Stimulated activated CD4-positive, alpha-beta T cell treated with anti-CD3 and anti-CD28 coated beads, Interleukin-1b, Interleukin-23, amount 100 ng/mL, for 4 hours (primary cell): ENCODE measurements around the gene FRMD5.
"Not testable (repeated sequence)": the region's sequence is repeated elsewhere in the genome, so short reads cannot be mapped to it uniquely, and the experiment has no call there.

Experiments
- DNase-seq, 2 donors: peaks; one replicate each; pipeline ENCODE4 v3.0.0-alpha.2; 2020; ENCODE audit warnings: low read depth in 2 of 2

Gene FRMD5

DNA sequence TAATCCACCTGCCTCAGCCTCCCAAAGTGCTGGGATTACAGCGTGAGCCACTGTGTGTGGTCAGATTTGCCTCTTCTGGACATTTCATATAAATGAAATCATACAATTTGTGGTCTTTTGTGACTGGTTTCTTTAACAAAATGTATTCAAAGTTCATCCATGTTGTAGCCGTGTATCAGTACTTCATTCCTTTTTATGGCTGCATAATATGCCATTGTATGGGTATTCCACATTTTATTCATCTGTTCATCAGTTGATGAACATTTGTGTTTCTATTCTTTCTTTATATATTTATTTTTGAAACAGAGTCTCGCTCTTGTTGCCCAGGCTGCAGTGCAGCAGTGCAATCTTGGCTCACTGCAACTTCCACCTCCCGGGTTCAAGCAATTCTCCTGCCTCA, 342.5 kb downstream of the FRMD5 start:
- DNase-seq, result no peak

DNA sequence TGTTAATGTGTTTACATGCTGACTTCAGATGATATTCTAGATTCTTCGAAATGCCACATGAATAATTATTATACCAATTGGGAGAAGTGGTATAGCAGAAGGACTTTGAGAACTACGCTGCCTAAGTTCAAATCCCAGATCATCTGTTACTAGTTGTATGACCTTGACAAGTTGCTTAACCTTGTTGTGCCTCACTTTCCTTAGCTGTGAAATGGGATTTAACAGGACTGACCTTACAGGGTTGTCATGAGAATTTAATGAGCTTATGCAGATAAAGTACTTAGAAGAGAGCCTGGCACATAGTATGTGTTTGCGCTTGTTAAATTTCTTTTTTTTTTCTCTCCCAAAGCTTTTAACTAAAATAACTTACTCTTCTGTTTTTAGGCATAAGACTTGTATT, 343.8 kb downstream of the FRMD5 start:
- no peak for DNase-seq

DNA sequence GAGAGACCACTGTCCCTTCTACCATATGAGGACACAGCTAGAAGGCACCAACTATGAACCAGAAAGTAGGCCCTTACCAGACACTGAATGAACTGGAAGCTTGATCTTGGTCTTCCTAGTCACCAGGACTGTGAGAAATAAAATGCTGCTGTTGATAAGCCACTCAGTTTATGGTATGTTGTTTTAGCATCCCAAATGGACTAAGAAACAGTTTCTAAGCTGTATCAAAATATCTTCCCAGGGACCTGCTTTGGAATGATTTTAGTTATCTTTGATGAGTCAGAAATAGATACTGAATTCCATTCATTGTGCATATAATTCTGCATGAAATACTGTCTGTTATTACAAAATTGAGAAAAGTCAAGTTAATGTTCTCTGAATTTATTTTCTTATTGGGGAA, 349.6 kb downstream of the FRMD5 start:
- no peak for DNase-seq

DNA sequence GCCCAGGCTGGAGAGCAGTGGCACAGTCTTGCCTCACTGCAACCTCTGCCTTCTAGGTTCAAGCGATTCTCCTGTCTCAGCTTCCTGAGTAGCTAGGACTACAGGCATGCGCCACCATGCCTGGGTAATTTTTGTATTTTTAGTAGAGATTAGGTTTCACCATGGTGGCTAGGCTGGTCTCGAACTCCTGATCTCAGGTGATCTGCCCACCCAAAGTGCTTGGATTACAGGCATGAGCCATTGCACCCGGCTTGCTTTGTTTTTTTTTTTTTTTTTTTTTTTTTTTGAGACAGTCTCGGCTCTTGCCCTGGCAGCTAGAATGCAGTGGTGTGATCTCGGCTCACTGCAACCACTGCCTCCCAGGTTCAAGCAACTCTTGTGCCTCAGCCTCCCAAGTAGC, 362.6 kb downstream of the FRMD5 start:
- not testable (repeated sequence) for DNase-seq

DNA sequence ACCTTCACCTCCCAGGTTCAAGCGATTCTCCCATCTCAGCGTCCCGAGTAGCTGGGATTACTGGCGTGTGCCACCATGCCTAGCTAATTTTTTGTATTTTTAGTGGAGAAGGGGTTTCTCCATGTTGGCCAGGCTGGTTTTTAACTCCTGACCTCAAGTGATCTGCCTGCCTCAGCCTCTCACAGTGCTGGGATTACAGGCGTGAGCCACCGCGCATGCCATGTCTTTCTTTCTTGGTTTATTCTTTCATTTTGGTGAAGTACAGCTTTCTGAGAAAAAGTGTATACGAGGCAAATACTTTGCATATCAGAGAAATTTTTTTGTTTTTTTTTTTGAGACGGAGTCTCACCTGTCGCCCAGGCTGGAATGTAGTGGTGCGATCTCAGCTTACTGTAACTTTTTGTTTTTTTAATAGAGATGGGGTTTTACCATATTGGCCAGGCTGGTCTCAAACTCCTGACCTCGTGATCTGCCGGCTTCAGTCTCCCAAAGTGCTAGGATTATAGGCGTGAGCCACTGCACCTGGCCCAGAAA, 363.5 kb downstream of the FRMD5 start:
- not testable (repeated sequence) for DNase-seq

DNA sequence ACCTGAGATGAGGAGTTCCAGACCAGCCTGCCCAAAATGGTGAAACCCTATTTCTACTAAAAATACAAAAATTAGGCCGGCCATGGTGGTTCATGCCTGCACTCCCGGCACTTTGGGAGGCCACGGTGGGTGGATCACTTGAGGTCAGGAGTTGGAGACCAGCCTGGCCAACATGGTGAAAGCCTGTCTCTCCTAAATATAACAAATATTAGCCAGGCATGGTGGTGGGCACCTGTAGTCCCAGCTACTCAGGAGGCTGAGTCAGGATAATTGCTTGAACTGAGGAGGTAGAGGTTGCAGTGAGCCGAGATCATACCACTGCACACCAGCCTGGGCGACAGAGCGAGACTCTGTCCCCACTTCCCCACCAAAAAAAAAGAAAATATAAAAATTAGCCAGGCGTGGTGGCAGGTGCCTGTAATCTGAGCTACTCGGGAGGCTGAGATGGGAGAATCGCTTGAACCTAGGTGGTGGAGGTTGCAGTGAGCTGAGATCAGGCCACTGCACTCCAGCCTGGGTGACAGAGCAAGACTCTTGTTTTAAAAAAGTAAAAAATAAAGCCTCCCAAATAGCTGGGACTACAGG, 364.3 kb downstream of the FRMD5 start:
- DNase-seq, result not testable (repeated sequence)

DNA sequence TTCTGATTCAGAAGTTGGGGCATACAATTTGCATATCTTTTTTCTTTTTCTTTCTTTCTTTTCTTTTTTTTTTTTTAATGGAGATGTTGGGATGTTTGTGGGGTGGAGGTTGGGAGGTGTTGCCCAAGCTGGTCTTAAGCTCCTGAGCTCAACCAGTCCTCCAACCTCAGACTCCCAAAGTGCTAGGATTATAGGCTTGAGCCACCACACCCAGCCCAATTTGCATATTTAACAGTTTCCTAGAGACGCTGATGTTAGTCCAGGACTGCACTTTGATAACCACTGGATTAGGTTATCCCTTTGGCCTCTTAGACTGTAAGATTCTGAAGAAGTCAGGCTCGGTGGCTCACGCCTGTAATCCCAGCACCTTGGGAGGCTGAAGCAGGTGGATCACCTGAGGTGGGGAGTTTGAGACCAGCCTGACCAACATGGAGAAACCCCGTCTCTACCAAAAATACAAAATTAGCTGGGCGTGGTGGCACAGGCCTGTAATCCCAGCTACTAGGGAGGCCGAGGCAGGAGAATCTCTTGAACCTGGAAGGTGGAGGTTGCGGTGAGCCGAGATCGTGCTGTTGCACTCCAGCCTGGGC, 365.0 kb downstream of the FRMD5 start:
- not testable (repeated sequence) for DNase-seq

DNA sequence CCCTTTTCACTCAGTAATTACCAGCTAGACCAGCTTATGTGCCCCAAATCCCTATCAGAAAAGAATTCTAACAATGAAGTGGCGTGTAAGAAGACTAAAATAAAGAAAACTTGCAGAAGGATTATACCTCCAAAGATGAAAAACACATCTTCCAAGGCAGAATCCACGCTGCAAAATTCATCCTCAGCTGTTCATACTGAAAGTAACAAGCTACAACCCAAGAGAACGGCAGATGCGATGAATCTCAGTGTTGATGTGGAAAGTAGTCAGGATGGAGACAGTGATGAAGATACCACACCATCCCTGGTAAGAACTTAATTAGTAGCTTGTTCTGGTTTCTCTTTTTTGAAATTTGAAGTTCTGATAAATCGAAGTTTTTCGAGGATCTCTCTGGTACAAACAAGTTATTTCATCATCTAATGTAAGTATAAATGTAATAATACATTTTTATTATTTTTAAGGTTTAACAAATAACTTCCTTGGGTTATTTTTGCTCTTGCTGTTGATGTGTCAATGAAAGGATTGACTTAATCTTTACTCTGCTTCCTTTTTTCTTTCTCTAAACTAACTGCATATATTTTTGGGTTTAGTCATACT, 366.9 kb downstream of the FRMD5 start:
- DNase-seq, result no peak

DNA sequence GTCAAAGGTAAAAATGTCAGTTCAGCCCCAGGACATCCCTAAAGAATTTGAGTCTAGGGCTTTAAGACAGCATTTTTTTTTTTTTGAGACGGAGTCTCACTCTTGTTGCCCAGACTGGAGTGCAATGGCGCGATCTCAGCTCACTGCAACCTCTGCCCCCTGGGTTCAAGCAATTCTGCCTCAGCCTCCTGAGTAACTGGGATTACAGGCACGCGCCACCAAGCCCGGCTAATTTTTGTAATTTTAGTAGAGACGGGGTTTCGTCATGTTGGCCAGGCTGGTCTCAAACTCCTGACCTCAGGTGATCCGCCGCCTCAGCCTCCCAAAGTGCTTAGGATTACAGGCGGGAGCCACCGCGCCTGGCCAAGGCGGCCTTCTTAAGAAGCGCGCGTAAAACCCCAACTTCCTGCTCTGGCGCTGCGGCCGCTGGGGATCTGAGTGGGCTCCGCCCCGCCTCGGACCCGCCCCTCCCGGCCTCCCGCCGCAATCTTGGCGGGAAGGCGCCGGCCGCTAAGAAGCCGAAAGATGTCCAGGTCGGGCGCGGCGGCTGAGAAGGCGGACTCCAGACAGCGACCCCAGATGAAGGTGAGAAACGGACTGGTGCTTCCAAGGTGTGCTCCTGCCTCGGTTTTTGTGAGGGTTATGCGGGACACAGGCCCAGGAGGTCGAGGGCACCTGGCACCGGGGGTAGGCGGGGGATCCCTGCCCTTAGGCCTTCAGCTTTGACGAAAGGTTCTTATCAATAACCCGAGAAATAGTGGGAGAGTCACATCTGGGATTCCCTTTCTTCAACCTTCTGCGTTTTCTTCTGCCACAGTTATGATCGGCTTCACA, 368.3 kb downstream of the FRMD5 start, which contains the start of gene WDR76:
Gene WDR76, plus strand, starts transcription at position 495 of the 834 bp plus-strand sequence. Its CDS starts 31 bp downstream, at position 526.
- DNase-seq, result peak; percentile 33 to 68

DNA sequence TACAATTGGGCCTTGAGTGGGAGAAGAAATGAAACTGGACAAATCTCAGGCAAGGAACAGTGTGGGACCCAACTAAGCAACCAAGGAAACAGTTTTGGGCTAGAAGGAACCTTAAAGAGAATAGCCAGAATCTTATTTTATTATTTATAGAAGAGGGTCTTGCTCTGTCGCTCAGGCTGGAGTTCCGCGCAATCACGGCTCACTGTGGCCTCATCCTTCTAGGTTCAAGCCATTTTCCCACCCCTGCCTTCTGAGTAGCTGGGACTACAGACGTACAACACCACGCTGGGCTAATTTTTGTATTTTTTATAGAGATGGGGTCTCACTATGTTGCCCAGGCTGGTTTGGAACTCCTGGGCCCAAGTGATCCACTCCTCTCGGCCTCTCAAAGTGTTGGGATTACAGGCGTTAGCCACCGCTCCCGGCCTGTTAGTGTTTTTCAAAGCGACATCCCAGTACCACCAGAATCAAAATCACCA, 369.0 kb downstream of the FRMD5 start:
- no peak for DNase-seq

DNA sequence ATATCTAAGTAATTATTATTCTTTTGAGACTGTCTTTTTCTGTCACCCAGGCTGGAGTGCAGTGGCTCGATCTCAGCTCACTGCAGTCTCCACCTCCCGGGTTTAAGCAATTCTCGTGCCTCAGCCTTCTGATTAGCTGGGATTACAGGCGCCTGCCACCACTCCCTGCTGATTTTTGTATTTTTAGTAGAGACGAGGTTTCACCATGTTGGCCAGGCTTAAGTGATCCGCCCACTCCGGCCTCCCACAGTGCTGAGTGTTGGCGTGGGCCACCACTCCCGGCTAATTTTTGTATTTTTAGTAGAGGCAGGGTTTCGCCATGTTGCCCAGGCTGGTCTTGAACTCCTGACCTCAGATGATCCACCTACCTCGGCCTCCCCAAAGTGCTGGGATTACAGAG, 369.8 kb downstream of the FRMD5 start:
- not testable (repeated sequence) for DNase-seq

DNA sequence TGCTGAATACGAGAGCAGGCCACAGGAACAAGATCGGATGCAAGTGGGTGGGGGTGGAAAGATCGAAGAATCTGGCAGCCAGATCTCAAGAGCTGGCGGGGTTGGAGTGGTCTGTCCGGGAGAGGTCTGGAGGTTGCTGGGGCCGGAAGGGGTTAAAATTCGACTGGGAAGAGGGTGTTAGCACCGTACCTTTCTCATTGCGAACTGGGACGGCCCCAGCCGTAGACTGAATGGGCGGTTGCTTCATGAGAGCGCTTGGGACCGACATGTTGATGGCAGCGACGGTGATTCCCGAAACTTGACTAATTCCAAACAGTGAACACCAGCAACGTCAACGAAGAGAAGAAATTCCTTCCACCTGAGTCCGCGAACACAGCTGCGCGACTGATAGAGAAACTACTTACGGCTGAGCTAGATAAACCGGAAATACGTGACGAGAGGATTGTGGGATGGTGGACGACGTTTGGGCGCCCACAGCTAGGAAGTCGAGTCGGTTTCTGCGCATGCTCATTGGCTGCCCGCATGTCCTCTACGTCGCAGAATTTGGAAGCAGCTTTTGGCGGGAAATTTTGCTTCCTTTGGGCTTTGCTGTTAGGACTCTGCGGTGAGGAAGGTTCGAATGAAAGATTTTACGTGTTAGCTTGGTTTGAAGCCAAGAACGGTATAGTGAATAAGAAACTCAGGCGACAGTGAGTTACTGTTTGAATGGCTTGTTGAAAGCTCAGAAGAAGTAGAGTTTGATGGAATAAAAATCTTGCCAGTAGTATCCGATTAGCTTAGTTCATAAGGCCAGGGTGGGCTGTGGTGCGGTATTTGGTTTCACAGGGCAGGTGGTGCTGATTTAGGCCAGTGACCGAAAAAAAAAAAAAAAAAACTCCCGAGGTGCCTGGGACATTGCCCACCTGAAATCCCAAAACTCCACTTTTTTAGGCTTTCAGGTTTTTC, 370.5 kb downstream of the FRMD5 start, which contains the start of gene MFAP1:
Gene MFAP1, minus strand, starts transcription at position 389 of the 945 bp plus-strand sequence. Its CDS starts 121 bp downstream, at position 268.
- peak; percentile 75 to 90 for DNase-seq

DNA sequence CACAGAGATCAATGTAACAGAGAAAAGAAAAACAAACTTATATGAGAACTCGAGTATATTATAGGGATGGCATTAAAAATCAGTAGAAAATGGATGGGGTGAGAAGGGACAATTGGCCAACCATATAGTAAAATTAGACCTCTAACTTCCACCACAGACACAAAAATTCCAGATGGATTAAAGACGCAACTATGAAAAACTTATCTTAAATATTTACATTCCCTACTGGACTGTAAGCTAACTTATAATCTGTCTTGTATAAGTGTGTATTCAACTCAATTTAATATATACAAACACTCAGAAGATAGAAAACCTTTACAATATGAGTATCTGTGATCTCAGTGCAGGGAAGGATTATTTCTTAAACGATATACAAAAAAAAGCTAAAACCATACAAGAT, 373.6 kb downstream of the FRMD5 start:
- DNase-seq, result no peak
